Middle frontal gyrus (tissue), 1 donor: ENCODE measurements around the gene ITGBL1.
A peak's percentile ranks its signal among the peaks of the same experiment; 100 is the strongest.
"Not testable (repeated sequence)": the region's sequence is repeated elsewhere in the genome, so short reads cannot be mapped to it uniquely, and the experiment has no call there.

Experiments
- DNase-seq: peaks from one replicate; pipeline ENCODE4 v3.0.0-alpha.2; 2015; ENCODE audit warnings: low spot score; ENCODE audit errors: extremely low spot score

ITGBL1 gene

DNA sequence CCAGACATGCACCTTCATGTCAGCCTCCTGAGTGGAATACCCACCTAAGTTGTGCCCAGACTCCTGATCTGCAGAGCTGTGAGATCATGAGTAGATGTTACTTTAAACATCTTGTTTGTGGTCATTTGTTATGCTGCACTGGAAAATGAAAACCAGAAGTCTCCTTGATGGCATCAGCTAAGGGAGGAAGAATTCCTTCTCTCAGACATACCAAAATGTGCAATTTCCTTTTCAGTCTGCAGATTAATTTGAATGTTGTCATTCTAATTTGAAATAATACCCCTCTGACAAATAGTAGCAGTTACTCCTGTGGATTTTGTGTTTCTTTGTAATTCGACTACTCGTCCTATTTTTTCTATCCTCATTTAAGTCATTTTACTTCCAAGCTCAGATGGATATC is 59.3 kb downstream of the ITGBL1 start:
- DNase-seq = no peak

DNA sequence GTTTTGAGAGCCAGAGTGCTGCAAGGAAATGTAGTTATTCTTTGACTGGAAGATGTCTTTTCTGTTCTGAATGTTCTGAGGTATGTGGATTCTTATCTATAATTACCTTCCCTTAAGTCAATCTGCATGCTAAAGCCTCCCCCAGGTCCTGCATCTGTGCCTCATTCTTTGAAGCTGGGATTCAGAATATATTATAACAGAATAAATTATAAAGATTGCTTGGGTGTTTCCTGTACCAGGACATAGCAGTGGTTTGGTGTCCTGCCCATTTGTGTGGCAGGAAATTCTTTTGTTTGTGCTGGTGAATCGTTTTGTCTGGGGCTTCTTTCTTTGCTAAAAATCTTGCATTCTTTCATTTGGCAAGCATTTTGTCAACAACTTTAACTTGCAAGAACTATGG is 60.2 kb downstream of the ITGBL1 start:
- no peak for DNase-seq

DNA sequence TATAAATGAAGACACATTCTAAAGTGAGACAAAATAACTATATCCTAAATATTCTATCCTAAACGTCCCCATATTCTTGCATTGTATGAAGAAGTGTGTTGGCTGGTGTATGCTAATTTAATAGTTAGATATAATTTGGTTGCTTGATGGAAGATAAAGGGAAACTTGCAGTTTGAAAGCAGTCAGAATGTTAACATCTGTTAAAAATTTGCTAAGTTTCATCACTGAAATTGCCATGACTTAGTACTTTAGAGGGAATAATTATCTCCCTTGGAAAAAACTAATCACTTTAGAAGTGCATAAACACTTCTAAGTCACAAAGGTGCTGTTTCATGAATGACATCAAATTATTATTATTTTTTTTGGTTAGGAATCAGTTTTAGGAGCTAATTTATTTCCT is 61.6 kb downstream of the ITGBL1 start:
- no peak for DNase-seq

DNA sequence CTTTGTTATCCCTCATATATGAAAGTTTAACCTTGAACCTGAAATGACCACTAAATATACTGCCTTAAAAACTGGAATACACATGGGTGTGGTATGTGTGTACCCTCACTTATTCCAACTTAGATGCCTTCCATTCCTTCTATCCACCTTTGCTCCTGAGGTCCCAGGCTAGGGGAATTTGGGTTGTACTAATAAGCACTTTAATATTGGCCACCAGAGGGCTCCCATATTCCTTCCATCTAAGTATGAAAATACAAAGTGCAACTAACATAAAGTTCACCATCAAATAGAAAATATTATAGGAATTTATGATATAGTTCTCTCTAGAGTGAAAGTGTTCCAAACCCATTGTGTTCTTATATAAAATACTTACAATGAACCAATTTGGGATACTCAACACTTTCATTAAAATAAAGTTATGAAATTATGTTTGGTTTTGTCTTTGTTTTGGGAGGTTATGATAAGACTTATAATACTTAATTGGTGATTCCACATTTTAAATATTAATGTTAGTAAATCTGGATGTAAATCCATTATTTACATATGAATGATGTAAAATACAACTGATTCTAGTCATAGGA is 62.3 kb downstream of the ITGBL1 start:
- DNase-seq = peak; percentile 44

DNA sequence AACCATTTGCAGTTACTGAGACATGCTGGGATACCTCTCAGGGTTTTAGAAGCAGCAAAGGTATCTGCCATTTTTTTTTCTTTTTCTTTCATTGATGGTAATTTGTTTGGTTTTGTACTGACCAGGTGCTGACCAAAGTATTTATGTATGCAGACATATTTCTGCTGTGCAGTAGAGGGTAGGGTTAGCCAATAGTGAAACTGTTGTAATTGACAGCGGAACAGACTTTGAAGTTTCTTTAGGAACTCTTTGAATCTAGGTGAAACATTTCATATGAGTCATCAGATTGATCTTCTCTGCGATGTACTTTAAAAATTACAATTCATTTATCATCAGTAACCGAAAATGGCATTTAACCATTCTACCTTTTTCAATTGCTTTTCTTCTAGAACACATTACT is 63.0 kb downstream of the ITGBL1 start:
- DNase-seq = no peak

DNA sequence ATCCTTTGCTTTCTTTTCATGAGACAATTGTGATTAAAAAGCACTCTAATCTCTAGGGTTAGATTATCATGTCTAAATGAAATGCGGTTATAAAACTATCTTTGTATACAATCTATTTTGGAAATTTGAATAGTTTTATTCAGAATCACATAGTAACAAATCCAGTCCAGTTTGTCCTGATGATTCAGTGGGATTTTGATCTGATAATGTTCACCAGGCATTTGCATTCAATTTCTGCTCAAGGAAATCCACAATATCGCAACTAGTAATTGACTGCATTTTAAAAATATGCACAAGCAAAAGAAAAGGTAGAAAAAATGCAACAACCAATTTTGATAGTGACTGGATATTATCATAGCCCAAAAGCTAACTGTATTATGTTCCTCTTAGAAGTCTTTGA is 63.8 kb downstream of the ITGBL1 start:
- no peak for DNase-seq

DNA sequence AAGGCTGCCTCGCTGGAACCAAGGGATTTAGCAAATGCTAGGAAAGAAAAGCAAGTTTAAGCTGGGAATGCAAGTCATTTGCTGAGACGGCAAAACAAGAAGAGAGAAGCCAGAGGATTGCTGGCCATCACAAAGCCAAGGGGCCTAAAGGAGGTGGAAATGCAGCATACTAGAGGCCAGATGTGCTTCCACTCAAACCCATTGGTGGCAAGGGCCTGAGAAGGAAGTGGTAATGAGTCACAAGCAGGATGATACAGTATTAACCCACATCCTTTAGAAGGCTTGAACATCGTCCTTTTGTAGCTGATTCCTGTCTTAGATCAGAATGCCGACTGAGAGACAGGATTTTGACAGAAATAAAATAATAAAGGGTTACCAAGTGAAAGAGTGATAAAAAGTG is 68.2 kb downstream of the ITGBL1 start:
- no peak for DNase-seq

DNA sequence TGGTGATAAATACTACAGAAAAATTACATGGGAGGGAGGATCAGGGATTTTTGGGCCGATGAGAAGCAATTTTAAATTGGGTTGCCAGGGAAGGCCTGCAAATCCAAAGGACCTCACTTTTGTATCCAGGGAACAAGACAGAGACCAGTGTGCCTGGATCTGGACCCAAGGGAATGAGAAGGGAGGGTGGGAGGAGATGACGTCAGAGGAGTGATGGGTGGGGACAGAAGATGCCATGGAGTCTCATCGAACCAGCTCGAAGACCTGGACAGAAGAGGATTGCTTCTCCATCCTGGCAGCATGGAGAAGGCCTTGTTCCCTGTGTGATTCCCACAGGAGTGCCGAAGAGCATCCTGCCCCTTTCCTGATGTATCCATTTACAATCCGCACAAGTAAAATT is 68.9 kb downstream of the ITGBL1 start:
- DNase-seq = no peak

DNA sequence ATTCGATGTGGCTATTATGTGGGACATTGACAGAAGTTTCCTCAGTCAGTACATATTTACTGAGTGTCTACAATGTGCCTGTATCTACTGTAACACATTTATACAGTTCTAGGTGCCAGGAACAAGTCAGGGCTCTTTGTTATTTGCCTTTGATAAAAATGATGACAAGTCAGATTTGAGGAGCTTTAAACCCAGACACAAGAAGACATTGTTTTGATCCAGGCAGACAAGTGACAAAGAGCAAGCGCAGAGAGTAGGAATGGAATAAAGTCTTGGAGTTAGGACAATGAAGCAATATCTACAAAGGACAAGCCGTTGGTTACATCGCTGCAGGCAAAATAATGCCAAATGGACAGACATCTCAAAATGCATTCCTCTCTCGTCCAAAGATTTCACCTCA is 70.1 kb downstream of the ITGBL1 start:
- no peak for DNase-seq

DNA sequence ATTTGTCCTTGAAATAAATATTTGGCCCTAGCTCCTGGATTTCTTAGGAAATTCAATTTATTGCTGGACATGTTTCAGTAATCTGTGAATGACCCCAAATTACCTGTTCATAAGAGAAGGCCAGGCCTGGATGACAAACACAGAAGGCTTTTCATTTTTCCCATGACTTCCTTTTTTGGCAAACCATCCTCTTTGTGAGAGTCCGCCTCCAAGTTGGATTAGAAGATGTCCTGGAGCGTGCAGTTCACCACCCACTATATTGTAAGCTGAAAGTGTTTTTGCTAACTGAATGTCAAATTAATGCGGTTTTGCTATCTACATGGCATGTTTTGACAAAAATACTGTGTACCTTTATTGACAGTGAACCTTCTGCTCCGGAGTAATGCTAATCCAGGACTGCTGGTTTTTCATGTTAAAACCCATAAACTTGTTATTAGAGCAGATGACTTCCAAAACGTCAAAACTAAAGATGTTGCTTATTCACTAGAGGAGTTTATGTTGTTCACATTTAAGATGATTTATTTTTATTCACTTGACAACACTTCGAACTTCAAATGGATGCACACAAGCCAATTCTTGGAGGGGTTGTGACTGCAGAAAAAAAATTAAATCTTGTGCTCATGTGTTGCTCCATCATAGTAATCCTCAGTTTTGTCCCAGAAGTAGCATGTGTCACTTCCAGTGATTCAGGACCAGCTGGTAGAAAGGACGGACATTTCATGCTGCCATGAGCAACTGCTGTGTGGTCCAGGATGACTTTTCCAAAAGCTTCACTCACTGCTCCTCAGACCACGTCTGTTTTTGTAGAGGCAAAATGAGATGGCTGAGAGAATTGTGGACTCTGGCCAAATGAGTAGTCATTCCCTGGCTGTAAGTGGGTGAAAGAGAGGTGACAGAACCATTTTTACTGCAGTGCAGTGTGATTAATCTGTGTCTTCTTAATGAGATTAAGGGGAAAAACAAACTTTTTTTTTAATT is 71.0 kb downstream of the ITGBL1 start:
- DNase-seq = no peak

DNA sequence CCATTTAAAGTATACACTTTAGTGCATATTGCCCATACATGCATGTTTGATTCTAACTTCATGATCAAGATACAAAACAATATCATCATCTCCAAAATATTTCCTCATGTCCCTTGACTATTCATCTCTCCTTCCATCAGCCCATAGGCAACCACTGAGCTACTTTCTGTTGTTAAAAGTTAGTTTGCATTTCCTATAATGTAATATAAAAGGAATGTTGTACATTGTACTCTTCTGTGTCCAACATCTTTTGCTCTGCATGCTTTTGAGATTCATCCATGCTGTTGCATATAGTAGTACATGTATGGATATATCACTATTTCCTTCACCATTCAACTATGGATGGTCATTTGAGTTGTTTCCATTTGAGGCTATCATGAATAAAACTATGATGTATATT is 74.7 kb downstream of the ITGBL1 start:
- DNase-seq = no peak

DNA sequence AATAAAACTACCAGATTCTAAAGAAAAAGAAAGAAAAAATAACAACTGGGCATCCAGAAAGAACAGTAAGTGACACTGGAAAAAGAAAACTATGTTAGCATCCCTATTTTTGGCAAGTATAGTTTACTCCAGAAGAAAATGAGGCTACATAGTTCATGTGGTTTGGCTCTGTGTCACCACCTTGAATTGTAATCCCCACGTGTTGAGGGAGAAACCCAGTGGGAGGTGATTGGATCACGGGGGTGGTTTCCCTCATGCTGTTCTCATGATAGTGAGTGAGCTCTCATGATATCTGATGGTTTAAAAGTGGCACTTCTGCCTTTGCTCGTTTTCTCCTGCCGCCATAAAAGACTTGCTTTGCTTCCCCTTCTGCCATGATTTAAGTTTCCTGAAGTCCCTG is 76.9 kb downstream of the ITGBL1 start:
- DNase-seq = no peak

DNA sequence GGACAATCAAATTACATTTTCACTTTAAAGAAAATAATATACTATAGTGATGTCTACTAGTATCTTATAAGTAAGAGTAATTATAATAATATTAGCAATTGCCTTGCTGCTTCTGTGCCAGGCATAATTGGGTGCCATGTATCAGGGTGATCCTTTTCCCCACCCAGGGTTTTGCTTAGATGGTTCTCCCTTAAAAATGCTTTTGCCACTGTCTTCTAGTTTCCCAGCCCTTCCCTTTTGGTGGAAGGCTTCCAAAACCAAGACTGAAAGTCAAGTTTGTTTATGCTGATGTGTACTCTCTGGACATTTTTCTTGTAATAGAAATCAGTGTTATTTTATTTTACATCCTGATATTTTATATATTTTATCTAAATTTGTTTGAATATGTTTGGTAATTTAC is 77.8 kb downstream of the ITGBL1 start:
- no peak for DNase-seq

DNA sequence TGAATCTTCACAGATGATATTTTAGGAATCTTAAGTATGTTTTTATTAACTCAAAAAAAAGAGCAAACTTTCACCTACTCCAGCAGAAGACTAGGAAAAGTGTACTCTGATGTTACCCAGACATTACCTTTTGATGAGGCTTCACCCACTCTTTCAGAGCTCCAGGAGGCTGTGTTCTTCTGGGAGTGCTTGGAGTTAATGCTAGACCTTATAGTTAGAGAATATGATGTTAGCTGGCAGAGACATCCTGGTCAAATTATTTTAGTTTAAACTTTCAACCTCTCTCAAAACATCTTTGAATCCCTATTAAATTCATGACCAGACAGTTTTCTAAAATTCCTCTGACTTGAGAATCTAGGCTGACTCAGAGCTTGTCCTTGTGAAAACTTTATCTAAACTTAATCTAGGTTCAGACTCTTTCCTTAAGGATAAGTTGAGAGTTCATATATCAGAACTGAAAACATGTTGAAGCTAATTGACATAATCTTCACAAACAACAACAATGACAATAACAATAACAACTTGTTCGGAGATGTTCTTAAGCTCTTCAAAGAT is 82.8 kb downstream of the ITGBL1 start:
- DNase-seq = no peak

DNA sequence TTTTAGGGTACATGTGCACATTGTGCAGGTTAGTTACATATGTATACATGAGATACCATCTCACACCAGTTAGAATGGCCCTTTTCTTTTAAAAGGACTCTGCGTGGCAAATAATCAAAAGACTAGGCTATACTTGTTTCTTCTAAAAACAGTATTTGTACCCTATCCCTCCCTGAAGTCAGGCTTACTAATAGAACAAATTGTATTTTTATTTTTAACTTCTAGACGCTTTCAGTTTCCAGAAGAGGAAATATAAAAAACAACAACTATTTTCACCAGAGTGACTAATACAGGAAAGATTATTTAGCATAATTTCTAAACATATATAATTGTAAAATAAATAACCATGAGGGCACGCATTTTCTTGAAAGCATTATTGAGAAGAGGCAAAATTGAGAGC is 83.6 kb downstream of the ITGBL1 start:
- DNase-seq = no peak

DNA sequence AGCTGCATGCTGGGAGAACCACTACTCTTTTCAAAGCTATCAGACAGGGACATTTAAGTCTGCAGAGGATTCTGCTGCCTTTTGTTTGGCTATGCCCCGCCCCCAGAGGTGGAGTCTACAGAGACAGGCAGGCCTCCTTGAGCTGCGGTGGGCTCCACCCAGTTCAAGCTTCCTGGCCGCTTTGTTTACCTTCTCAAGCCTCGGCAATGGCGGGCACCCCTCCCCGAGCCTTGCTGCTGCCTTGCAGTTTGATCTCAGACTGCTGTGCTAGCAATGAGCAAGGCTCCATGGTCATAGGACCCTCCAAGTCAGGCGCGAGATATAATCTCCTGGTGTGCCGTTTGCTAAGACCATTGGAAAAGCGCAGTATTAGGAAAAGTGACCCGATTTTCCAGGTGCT is 92.1 kb downstream of the ITGBL1 start:
- not testable (repeated sequence) for DNase-seq

DNA sequence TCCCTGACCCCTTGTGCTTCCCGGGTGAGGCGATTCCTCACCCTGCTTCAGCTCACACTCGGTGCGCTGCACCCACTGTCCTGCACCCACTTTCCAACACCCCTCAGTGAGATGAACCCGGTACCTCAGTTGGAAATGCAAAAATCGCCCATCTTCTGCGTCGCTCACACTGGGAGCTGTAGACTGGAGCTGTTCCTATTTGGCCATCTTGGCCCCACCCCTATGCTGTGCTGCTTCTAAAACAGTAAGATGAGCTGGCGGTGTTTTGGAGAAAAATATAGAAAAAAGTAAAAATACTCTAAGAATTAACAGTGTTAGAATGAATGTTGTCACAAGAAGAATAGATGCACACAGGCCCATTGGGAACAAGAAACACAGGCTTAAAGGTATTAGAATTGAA is 92.5 kb downstream of the ITGBL1 start:
- no peak for DNase-seq

DNA sequence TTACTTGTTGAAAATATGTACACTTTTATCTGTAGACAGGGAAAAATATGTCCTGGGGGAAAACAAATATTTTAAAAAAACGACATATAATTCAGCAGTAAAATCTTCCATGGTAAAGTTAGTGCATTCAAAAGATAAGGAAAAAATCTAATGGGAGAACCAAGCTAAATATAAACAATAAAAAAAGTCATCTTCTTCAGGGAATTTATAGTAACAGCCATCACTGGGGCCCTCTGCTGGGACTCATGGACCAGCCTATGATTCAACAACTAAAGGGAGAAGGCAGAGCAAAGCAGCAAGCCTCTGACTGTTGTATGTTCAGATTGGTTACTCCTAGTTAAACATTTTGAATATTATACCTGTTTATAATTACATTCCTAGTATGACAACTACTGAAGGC is 93.0 kb downstream of the ITGBL1 start:
- no peak for DNase-seq

DNA sequence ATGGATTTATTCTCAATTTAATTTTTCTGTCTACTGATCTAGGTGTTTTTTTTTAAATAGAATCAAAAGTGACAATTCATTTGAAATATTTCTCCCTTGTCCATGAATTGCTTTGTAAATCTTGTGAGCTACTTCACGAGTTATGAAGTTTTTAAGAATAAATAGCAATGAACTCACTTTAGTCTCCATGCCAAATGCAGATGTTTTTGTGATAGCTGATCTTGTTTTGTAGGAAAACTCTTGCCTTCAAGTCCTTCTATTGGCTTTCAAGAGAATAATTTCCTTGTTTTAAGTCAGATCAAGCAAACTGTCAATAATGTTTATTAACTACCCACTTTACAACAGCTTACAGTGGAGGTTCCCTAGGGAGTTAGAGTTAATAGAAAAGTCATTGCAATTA is 99.8 kb downstream of the ITGBL1 start:
- no peak for DNase-seq

DNA sequence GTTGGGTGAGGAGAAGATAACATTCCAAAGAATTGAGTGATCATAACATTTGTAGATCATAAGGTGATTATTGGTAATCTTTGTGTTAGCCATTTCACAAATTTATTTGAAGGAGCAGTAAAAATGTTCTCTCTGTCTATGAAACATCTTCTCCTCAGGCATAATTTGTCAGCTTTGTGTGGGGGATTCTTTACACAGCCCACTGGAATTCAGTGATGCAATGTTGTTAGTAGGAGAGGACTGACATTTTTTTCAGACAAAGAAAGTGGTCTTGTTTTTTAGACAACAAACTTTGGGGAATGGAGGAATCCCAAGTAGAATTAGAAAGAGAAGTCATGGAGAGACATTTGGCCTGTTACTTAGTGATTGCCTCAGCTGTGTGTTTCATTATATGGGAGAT is 100.3 kb downstream of the ITGBL1 start:
- no peak for DNase-seq

DNA sequence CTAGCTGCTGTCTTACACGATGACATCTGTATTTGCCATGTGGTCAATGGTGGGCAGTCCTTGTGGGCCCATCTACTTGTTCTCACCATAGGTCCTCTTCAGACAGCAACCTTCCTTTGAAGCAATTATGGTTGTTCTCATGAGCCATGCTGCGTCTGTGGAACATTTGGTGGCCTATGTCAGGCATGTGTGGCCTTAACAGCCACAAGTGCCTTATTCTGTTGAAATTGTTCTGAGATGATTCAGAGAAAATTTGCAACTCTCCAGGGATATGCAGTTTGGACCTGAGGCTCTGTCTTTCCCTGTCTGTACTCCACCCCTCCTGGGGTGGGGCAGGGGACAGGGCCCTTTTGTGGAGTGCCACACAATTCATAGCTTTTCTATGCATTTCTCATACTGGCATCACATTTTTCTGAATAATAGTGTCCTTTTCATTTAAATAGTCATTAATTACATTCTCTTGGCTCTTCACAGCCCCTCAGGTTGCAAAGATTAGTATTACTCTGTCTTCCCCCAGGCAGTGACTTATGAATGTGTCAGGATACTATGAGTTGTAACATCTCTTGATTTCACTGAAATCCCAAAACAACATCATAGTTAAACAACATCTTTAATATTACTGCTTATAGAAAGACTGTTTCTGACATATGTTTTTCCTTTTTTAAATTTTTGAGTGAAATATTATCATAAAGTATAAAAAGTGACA is 102.1 kb downstream of the ITGBL1 start:
- no peak for DNase-seq

DNA sequence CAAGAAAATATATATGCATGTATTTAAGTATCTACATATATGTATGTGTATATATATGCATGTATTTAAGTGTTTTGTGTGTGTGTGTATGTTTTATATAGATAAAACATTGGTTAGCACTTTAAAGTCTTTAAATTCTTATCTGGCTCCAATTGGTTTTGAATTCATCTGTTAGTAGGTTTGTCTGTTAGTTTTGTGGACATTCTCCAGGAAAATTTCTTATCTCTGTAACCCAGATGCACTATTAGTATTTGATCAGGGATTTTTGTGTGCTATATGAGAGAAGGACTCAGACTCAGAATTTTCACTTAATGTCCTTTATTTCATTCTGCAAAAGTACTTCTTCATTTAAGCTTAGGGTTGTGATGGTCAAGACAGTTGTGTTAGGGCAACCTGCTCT is 103.1 kb downstream of the ITGBL1 start:
- no peak for DNase-seq
